ENCODE results near the gene ASTN1.

The ASTN1 gene

GRCh38 chr1:177065430-177065829 is 99.1 kb downstream of the ASTN1 start:
- Mint-ChIP-seq H3K4me3 (no peak overlapping the region), H3K9me3 (peaks cover 2% of the 10 kb centered on the region), H3K27ac (no peak overlapping the region), H3K4me1 (no peaks in the 10 kb centered on the region), H3K27me3 (peaks cover 3% of the 10 kb centered on the region), H3K36me3 (no peaks in the 10 kb centered on the region)
- ATAC-seq (ENCODE audit: low read depth) = no peak
- DNase-seq (ENCODE audit: low spot score in 2 of 2) = no peak

DNA sequence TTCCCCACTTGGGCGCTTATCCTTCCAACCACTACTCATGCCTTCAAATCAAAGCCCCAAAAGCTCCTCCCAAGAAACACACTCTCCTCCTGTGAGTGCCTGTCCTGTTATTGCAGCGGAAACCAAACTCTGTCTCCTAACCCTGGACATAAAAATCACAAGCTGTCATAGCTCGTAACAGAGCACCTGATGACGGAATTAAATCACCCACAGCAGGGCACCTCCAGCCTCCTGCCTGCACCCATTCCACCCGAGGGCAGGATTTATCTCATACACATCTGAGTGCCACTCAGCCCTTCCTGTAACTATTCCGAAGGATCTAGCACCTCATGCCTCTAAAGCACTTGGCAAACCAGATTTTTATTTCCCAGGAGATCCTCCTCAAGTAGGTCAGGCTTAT is 100.9 kb downstream of the ASTN1 start:
- H3K4me1 Mint-ChIP-seq = no peaks in the 10 kb centered on the region
- no peak for DNase-seq (ENCODE audit: low spot score in 2 of 2)
- no peak for ATAC-seq (ENCODE audit: low read depth)
- H3K27me3 Mint-ChIP-seq = peaks cover 3% of the 10 kb centered on the region
- no peaks in the 10 kb centered on the region for H3K36me3 Mint-ChIP-seq
- no peak overlapping the region for H3K27ac Mint-ChIP-seq
- H3K4me3 Mint-ChIP-seq = no peak overlapping the region
- peaks cover 2% of the 10 kb centered on the region for H3K9me3 Mint-ChIP-seq

- H3K27ac Mint-ChIP-seq = no peak overlapping the region
- no peak for DNase-seq (ENCODE audit: low spot score in 2 of 2)
- no peak for ATAC-seq (ENCODE audit: low read depth)
- H3K4me1 Mint-ChIP-seq = no peaks in the 10 kb centered on the region
- no peak overlapping the region for H3K4me3 Mint-ChIP-seq
- no peaks in the 10 kb centered on the region for H3K36me3 Mint-ChIP-seq
- H3K9me3 Mint-ChIP-seq = no peaks in the 10 kb centered on the region
- H3K27me3 Mint-ChIP-seq = no peaks in the 10 kb centered on the region
These were observed 110.0 kb downstream of the ASTN1 start for GRCh38 chr1:177054542-177054941.

- Mint-ChIP-seq H3K27me3 (peaks cover 2% of the 10 kb centered on the region), H3K4me3 (no peak overlapping the region), H3K27ac (no peak overlapping the region), H3K9me3 (no peaks in the 10 kb centered on the region), H3K4me1 (no peaks in the 10 kb centered on the region), H3K36me3 (no peaks in the 10 kb centered on the region)
- DNase-seq (ENCODE audit: low spot score in 2 of 2) = no peak
- no peak for ATAC-seq (ENCODE audit: low read depth)
These were observed 110.9 kb downstream of the ASTN1 start for GRCh38 chr1:177053648-177054047.

GRCh38 chr1:177048314-177049069 is 116.0 kb downstream of the ASTN1 start:
- H3K9me3 Mint-ChIP-seq = no peaks in the 10 kb centered on the region
- peaks cover 11% of the 10 kb centered on the region for H3K27me3 Mint-ChIP-seq
- no peak for ATAC-seq (ENCODE audit: low read depth)
- no peak overlapping the region for H3K4me3 Mint-ChIP-seq
- H3K27ac Mint-ChIP-seq = no peak overlapping the region
- H3K4me1 Mint-ChIP-seq = no peaks in the 10 kb centered on the region
- no peaks in the 10 kb centered on the region for H3K36me3 Mint-ChIP-seq
- no peak for DNase-seq (ENCODE audit: low spot score in 2 of 2)

- no peak for ATAC-seq (ENCODE audit: low read depth)
- Mint-ChIP-seq H3K4me3 (no peak overlapping the region), H3K36me3 (no peaks in the 10 kb centered on the region), H3K27ac (no peak overlapping the region), H3K4me1 (no peaks in the 10 kb centered on the region), H3K27me3 (peaks cover 13% of the 10 kb centered on the region), H3K9me3 (no peaks in the 10 kb centered on the region)
- DNase-seq (ENCODE audit: low spot score in 2 of 2) = no peak
These were observed 119.4 kb downstream of the ASTN1 start for GRCh38 chr1:177045151-177045550.

- peaks cover 12% of the 10 kb centered on the region for H3K27me3 Mint-ChIP-seq
- no peak for ATAC-seq (ENCODE audit: low read depth)
- no peak for DNase-seq (ENCODE audit: low spot score in 2 of 2)
- no peak overlapping the region for H3K27ac Mint-ChIP-seq
- H3K9me3 Mint-ChIP-seq = no peaks in the 10 kb centered on the region
- no peak overlapping the region for H3K4me3 Mint-ChIP-seq
- no peaks in the 10 kb centered on the region for H3K4me1 Mint-ChIP-seq
- H3K36me3 Mint-ChIP-seq = no peaks in the 10 kb centered on the region
These were observed 120.1 kb downstream of the ASTN1 start for GRCh38 chr1:177044390-177044789.

- no peak overlapping the region for H3K4me3 Mint-ChIP-seq
- ATAC-seq (ENCODE audit: low read depth) (no peak), DNase-seq (ENCODE audit: low spot score in 2 of 2) (no peak)
- H3K36me3 Mint-ChIP-seq = no peaks in the 10 kb centered on the region
- H3K27ac Mint-ChIP-seq = no peak overlapping the region
- H3K4me1 Mint-ChIP-seq = no peaks in the 10 kb centered on the region
- peaks cover 11% of the 10 kb centered on the region for H3K27me3 Mint-ChIP-seq
- H3K9me3 Mint-ChIP-seq = no peaks in the 10 kb centered on the region
These were observed 120.9 kb downstream of the ASTN1 start for GRCh38 chr1:177043597-177043996.

- no peaks in the 10 kb centered on the region for H3K4me1 Mint-ChIP-seq
- H3K27ac Mint-ChIP-seq = no peak overlapping the region
- no peaks in the 10 kb centered on the region for H3K36me3 Mint-ChIP-seq
- ATAC-seq (ENCODE audit: low read depth) = no peak
- no peak for DNase-seq (ENCODE audit: low spot score in 2 of 2)
- H3K27me3 Mint-ChIP-seq = peaks cover 5% of the 10 kb centered on the region
- H3K4me3 Mint-ChIP-seq = no peak overlapping the region
- H3K9me3 Mint-ChIP-seq = no peaks in the 10 kb centered on the region
These were observed 128.9 kb downstream of the ASTN1 start for GRCh38 chr1:177035586-177035985.

DNA sequence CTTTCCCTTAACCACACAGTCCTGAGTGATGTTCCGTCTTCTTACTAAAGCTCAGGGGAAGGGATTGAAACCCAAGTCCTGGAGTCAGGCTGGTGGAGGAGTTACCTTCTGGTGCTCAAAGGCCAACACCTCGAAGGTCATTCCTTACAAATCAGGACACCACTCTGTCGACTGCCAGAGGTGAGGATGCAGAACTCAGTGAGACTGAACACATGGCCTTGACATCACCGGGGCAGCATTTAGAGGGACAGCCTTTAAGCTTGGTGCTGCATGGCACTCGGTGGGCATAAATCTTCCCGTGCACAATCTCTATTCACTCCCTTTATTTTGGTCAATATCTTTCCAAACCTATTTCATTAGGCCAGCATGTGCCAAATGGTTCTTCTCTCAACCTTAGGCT is 130.9 kb downstream of the ASTN1 start:
- ATAC-seq (ENCODE audit: low read depth) = no peak
- H3K27ac Mint-ChIP-seq = no peak overlapping the region
- no peaks in the 10 kb centered on the region for H3K4me1 Mint-ChIP-seq
- no peaks in the 10 kb centered on the region for H3K9me3 Mint-ChIP-seq
- peaks cover 6% of the 10 kb centered on the region for H3K27me3 Mint-ChIP-seq
- no peak overlapping the region for H3K4me3 Mint-ChIP-seq
- no peak for DNase-seq (ENCODE audit: low spot score in 2 of 2)
- H3K36me3 Mint-ChIP-seq = no peaks in the 10 kb centered on the region

- DNase-seq (ENCODE audit: low spot score in 2 of 2) = no peak
- H3K9me3 Mint-ChIP-seq = no peaks in the 10 kb centered on the region
- peaks cover 6% of the 10 kb centered on the region for H3K27me3 Mint-ChIP-seq
- no peaks in the 10 kb centered on the region for H3K36me3 Mint-ChIP-seq
- H3K27ac Mint-ChIP-seq = no peak overlapping the region
- H3K4me1 Mint-ChIP-seq = no peaks in the 10 kb centered on the region
- ATAC-seq (ENCODE audit: low read depth) = no peak
- H3K4me3 Mint-ChIP-seq = no peak overlapping the region
These were observed 132.1 kb downstream of the ASTN1 start for GRCh38 chr1:177032434-177032833.

GRCh38 chr1:177024623-177025022 is 139.9 kb downstream of the ASTN1 start:
- H3K4me3 Mint-ChIP-seq = no peak overlapping the region
- H3K9me3 Mint-ChIP-seq = no peaks in the 10 kb centered on the region
- H3K27me3 Mint-ChIP-seq = peaks cover 3% of the 10 kb centered on the region
- no peaks in the 10 kb centered on the region for H3K4me1 Mint-ChIP-seq
- no peaks in the 10 kb centered on the region for H3K36me3 Mint-ChIP-seq
- no peak overlapping the region for H3K27ac Mint-ChIP-seq
- DNase-seq (ENCODE audit: low spot score in 2 of 2) (no peak), ATAC-seq (ENCODE audit: low read depth) (no peak)

DNA sequence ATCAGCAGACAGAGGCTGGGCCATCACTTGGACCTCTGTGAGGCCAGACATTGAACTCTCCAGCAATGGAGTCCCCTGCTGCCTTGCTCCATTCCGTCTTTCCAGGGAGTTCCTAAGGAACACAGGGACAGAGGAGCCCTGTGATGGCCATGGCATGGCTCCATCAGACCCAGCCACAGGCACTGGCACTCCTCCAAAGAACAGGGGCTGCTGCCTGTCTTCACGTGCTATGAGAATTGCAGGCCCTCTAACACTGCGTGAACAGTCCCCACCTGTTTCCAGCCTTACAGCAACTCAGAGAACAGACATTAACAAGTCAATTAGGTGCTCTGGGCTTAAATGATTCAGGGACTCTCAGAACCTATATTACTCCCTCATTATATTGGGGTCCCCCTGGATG is 140.8 kb downstream of the ASTN1 start:
- Mint-ChIP-seq H3K36me3 (no peaks in the 10 kb centered on the region), H3K27me3 (peaks cover 2% of the 10 kb centered on the region), H3K27ac (no peak overlapping the region), H3K4me3 (no peak overlapping the region), H3K9me3 (no peaks in the 10 kb centered on the region), H3K4me1 (no peaks in the 10 kb centered on the region)
- DNase-seq (ENCODE audit: low spot score in 2 of 2) (no peak), ATAC-seq (ENCODE audit: low read depth) (no peak)

DNA sequence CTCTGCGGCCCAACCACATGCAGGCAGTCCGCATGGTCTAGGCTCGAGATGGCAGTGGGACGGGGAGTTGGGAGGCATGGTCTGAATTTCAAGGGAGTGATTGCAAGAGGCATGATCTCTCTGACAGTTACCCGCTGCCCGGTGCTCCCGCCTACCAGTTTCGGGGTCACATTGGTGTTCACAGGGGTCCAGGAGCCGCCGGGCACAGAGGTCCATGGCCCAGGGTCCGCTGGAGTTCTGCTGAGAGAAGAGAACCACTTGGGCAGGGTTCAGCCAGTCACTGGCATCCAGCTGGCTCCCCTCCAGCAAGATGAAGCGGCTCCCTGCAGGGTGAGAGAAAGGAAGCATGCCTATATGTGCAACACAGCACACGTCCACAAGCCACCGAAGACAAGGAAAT is 141.3 kb downstream of the ASTN1 start:
- Mint-ChIP-seq H3K4me1 (no peaks in the 10 kb centered on the region), H3K36me3 (no peaks in the 10 kb centered on the region), H3K9me3 (no peaks in the 10 kb centered on the region), H3K27ac (no peak overlapping the region), H3K4me3 (no peak overlapping the region), H3K27me3 (peaks cover 2% of the 10 kb centered on the region)
- ATAC-seq (ENCODE audit: low read depth) (no peak), DNase-seq (ENCODE audit: low spot score in 2 of 2) (no peak)

- Mint-ChIP-seq H3K27ac (no peak overlapping the region), H3K4me1 (no peaks in the 10 kb centered on the region)
These were observed 142.8 kb downstream of the ASTN1 start for GRCh38 chr1:177021687-177022086.

More at GRCh38 chr1:177021687-177022086, 142.8 kb downstream of the ASTN1 start:
- Mint-ChIP-seq H3K36me3 (no peaks in the 10 kb centered on the region), H3K27me3 (peaks cover 2% of the 10 kb centered on the region), H3K9me3 (no peaks in the 10 kb centered on the region), H3K4me3 (no peak overlapping the region)
- ATAC-seq (ENCODE audit: low read depth) = no peak
- DNase-seq (ENCODE audit: low spot score in 2 of 2) = no peak

Data from memory B cell (primary cell).